K562 (cell line): Measurements from ENCODE around the gene TMEM117. TPM values are rescaled to one million over a fixed set of nuclear protein-coding genes. Genes with fewer than 3 reads are reported as not detected.

Source experiments
- ATAC-seq: fragments of 200-7000 bp; cut with Tn5 transposase; 3 replicates; pipeline ENCODE4 v1.9.1; 2020; ENCODE audit warnings: moderate library complexity
- BruUV-seq: library from RNA; stranded (reverse); fragments of 400-500 nt; replicated peaks from 2 replicates; lab custom pipeline; 2021; lab: Mats Ljungman, UMichigan
- CTCF ChIA-PET: fragments of 300-600 bp; formaldehyde crosslinking; extraction: SDS; loops from one replicate; lab custom pipeline; 2021; ENCODE audit warnings: low intra/inter-chr PET ratio; lab: Yijun Ruan, JAX
- POLR2A ChIA-PET: fragments of 300-600, 350-650 bp; sonication (Branson Sonifier 250); formaldehyde crosslinking; extraction: SDS; loops from one replicate; lab custom pipeline; 2021; ENCODE audit warnings: antibody characterized with exemption, inconsistent platforms; lab: Yijun Ruan, JAX
- DNase-seq, 4 experiments: peaks; one replicate each; pipeline versions ENCODE4 v3.0.0 to v3.0.0-alpha.2; 2011 to 2018; ENCODE audit warnings: low spot score in 3 of 4, mixed read lengths in 3 of 4; ENCODE audit errors: extremely low read depth in 1 of 4
- FAIRE-seq: peaks from 2 replicates; lab custom pipeline; 2011; peaks lifted over from hg19 to GRCh38; lab: Jason Lieb, UNC
- H2AFZ ChIP-seq: 2 replicates; pipeline ENCODE4 v1.6.0; 2011; ENCODE audit warnings: low read depth, low read length, control low read depth, inconsistent platforms
- H3K27ac ChIP-seq: fragments of 200-600 bp; 3 replicates; pipeline ENCODE4 v1.8.0; 2011; ENCODE audit warnings: low read depth, mild to moderate bottlenecking, control low read depth, inconsistent platforms, low read length, moderate library complexity, mixed read lengths; ENCODE audit errors: extremely low read depth
- H3K27me3 ChIP-seq, 2 experiments: fragments of 300-600 bp in 1 of 2; 2 replicates in 1 of 2; 3 replicates in 1 of 2; pipeline versions ENCODE4 v1.6.0 to v1.8.0; 2011; ENCODE audit warnings: inconsistent platforms in 2 of 2, low read length in 2 of 2, mild to moderate bottlenecking in 1 of 2, mixed read lengths in 1 of 2, moderate library complexity in 1 of 2; ENCODE audit not compliant: control insufficient read depth in 2 of 2, insufficient read depth in 2 of 2
- H3K36me3 ChIP-seq: fragments of 300-600 bp; 3 replicates; pipeline ENCODE4 v1.8.0; 2011; ENCODE audit warnings: mild to moderate bottlenecking, low read length, inconsistent platforms; ENCODE audit not compliant: control insufficient read depth, insufficient read depth
- H3K4me1 ChIP-seq, 2 experiments: fragments of 200-600 bp in 1 of 2; replicated peaks in 1 of 2; 2 replicates in 1 of 2; 3 replicates in 1 of 2; pipeline versions ENCODE4 v1.5.1 to v1.8.0; 2011; ENCODE audit warnings: inconsistent platforms in 2 of 2, low read length in 2 of 2, mild to moderate bottlenecking in 1 of 2, mixed read lengths in 1 of 2, moderate library complexity in 1 of 2; ENCODE audit not compliant: control insufficient read depth in 2 of 2, insufficient read depth in 2 of 2
- H3K4me2 ChIP-seq: 2 replicates; pipeline ENCODE4 v1.6.1; 2011; ENCODE audit warnings: low read length, control low read depth, inconsistent platforms, mixed read lengths; ENCODE audit not compliant: insufficient read depth
- H3K4me3 ChIP-seq: fragments of 200-600 bp; sonication (generic), shearing (Covaris generic); 2 replicates; pipeline ENCODE4 v1.5.1; 2016; ENCODE audit warnings: control low read depth, inconsistent platforms
- H3K79me2 ChIP-seq: fragments of 200-600 bp; 3 replicates; pipeline ENCODE4 v1.8.0; 2011; ENCODE audit warnings: low read length, inconsistent platforms; ENCODE audit not compliant: control insufficient read depth, insufficient read depth
- H3K9ac ChIP-seq, 2 experiments: 2 replicates each; pipeline versions ENCODE4 v1.6.0 to v1.6.1; 2011; ENCODE audit warnings: low read depth in 2 of 2, low read length in 2 of 2, control low read depth in 1 of 2, inconsistent platforms in 1 of 2, mild to moderate bottlenecking in 1 of 2, mixed read lengths in 1 of 2; ENCODE audit not compliant: insufficient read depth in 1 of 2
- H3K9me1 ChIP-seq: one replicate; pipeline ENCODE4 v1.6.0; 2011; ENCODE audit warnings: inconsistent platforms, mild to moderate bottlenecking, low read length, moderate library complexity; ENCODE audit not compliant: control insufficient read depth, insufficient read depth
- H3K9me3 ChIP-seq: replicated peaks from 2 replicates; pipeline ENCODE4 v1.5.1; 2011; ENCODE audit warnings: low read depth, low read length, inconsistent platforms; ENCODE audit not compliant: control insufficient read depth, insufficient read depth
- H4K20me1 ChIP-seq: replicated peaks from 2 replicates; pipeline ENCODE4 v1.6.1; 2011; ENCODE audit warnings: low read length, inconsistent platforms, mixed read lengths; ENCODE audit not compliant: control insufficient read depth, insufficient read depth
- NUFIP1 ChIP-seq: fragments of 450-650 bp; IDR thresholded peaks from 2 replicates; pipeline ENCODE4 v1.6.1; 2018; ENCODE audit not compliant: partially characterized antibody
- PYGO2 ChIP-seq: fragments of 450-650 bp; IDR thresholded peaks from 2 replicates; pipeline ENCODE4 v1.6.1; 2016; ENCODE audit warnings: mild to moderate bottlenecking, missing genetic modification characterization, moderate library complexity, missing compliant biosample characterization
- RAD21 ChIP-seq, 2 experiments: fragments of 250-450 bp in 1 of 2; fragments of 450-650 bp in 1 of 2; sonication (Bioruptor Pico) in 1 of 2; formaldehyde crosslinking in 1 of 2; IDR thresholded peaks in 1 of 2; conservative IDR thresholded peaks in 1 of 2; 2 replicates each; pipeline versions ENCODE4 v1.4.0 to v1.8.0; 2020 to 2022; ENCODE audit warnings: mild to moderate bottlenecking in 2 of 2, moderate library complexity in 1 of 2
- ZNF584 ChIP-seq: fragments of 200-800 bp; sonication (Bioruptor generic); IDR thresholded peaks from 2 replicates; pipeline ENCODE4 v1.6.1; 2016; ENCODE audit warnings: low read depth, mild to moderate bottlenecking, missing genetic modification characterization, missing compliant biosample characterization
- ZNF75A ChIP-seq: fragments of 450-650 bp; formaldehyde crosslinking; IDR thresholded peaks from 2 replicates; pipeline ENCODE4 v1.4.0; 2020; ENCODE audit warnings: mild to moderate bottlenecking
- ZNF830 ChIP-seq: fragments of 250-450 bp; sonication (Bioruptor Pico); IDR thresholded peaks from 2 replicates; pipeline ENCODE4 v1.5.0; 2021; ENCODE audit warnings: mild to moderate bottlenecking
- WGBS: fragments of 100-300 bp; shearing (Covaris generic); methylation state at CpG from one replicate; pipeline ENCODE4 v1.1.6; 2016; ENCODE audit warnings: low coverage, mixed read lengths; ENCODE audit not compliant: insufficient coverage; ENCODE audit errors: missing lambda C conversion rate; 5-methylcytosine and 5-hydroxymethylcytosine counted together
- in situ Hi-C: fragments of 300-500 bp; cut with MboI; formaldehyde crosslinking; loops from 4 replicates; pipeline ENCODE4 v1.15.0; 2018; ENCODE audit warnings: inconsistent platforms, mixed read lengths
- intact Hi-C: fragments of 100-400 bp; cut with micrococcal nuclease; formaldehyde crosslinking; loops from 2 replicates; pipeline ENCODE4 v1.14.2; 2022
- polyA plus RNA-seq, 8 experiments: library from polyadenylated mRNA; depleted of rRNA in 4 of 8; stranded (reverse) in 5 of 8; unstranded in 3 of 8; fragments of >200 nt; fragmentation: Nextera tagmentation in 2 of 8; fragmentation: Illumina TruSeq in 1 of 8; extraction: Ambion mirVana in 2 of 8; extraction: Trizol in 1 of 8; gene quantifications; 2 replicates each; pipeline versions ENCODE4 v1.2.1 to v1.2.3, GENCODE V29; 2011 to 2014; ENCODE audit warnings: inconsistent platforms in 1 of 8, missing spikeins in 1 of 8
- total RNA-seq, 7 experiments: library from RNA; depleted of rRNA in 6 of 7; stranded (reverse); fragments of >200 nt in 6 of 7; fragmentation: Illumina TruSeq in 2 of 7; extraction: Trizol in 2 of 7; gene quantifications; 2 replicates each; pipeline versions ENCODE4 v1.2.1 to v1.2.3, GENCODE V29; 2011 to 2021; ENCODE audit warnings: low replicate concordance in 1 of 7
- TF ChIP-seq, protein P1 (sequence below): fragments of 450-650 bp; IDR thresholded peaks from 2 replicates; pipeline ENCODE4 v1.6.1; 2017; ENCODE audit warnings: antibody characterized with exemption
- TF ChIP-seq, protein P2 (sequence below): fragments of 200-800 bp; sonication (Bioruptor generic); IDR thresholded peaks from 2 replicates; pipeline ENCODE4 v1.6.1; 2016; ENCODE audit warnings: missing genetic modification characterization, missing compliant biosample characterization

Gene TMEM117
- total and polyA plus RNA-seq, 9 of the 15 experiments (the other 6 are each of a cell fraction or from before 2014, with no cell fraction given): 0.31 to 2.8 (median 1.0) TPM

GRCh38 chr12:44127966-44128710 is 292.3 kb downstream of the TMEM117 start:
- WGBS: 0% methylated on average over 1 of the region's 1 CpG
- Histone ChIP-seq H3K79me2 (no peaks in the 10 kb centered on the region), H4K20me1 (no peaks in the 10 kb centered on the region), H3K27me3 (no peaks in the 10 kb centered on the region), H3K9me3 (no peaks in the 10 kb centered on the region), H3K27ac (no peak overlapping the region), H3K9me1 (no peaks in the 10 kb centered on the region), H3K4me2 (no peak overlapping the region), H3K4me1 (no peaks in the 10 kb centered on the region), H3K36me3 (no peaks in the 10 kb centered on the region), H2AFZ (no peak overlapping the region), H3K4me3 (no peak overlapping the region), H3K9ac (no peak overlapping the region)
- DNase-seq (no peak), FAIRE-seq (no peak), ATAC-seq (no peak)
- ChIA-PET POLR2A (no interaction called here), CTCF (no interaction called here)
- intact Hi-C loops: no loop called here
- BruUV-seq: no TSS peak
- in situ Hi-C loops: no loop called here
- no peak for TF ChIP-seq PYGO2 (tag)
- TF ChIP-seq, protein P1, sequence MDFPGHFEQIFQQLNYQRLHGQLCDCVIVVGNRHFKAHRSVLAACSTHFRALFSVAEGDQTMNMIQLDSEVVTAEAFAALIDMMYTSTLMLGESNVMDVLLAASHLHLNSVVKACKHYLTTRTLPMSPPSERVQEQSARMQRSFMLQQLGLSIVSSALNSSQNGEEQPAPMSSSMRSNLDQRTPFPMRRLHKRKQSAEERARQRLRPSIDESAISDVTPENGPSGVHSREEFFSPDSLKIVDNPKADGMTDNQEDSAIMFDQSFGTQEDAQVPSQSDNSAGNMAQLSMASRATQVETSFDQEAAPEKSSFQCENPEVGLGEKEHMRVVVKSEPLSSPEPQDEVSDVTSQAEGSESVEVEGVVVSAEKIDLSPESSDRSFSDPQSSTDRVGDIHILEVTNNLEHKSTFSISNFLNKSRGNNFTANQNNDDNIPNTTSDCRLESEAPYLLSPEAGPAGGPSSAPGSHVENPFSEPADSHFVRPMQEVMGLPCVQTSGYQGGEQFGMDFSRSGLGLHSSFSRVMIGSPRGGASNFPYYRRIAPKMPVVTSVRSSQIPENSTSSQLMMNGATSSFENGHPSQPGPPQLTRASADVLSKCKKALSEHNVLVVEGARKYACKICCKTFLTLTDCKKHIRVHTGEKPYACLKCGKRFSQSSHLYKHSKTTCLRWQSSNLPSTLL: no peak
- TF ChIP-seq RAD21 (CRISPR knock-in tag; conservative IDR thresholded peaks at IDR 0.05 in 1 of 2, IDR thresholded peaks at IDR 0.05 in 1 of 2): no peak
- TF ChIP-seq ZNF75A (CRISPR knock-in tag): no peak
- no peak for TF ChIP-seq NUFIP1
- TF ChIP-seq ZNF584 (CRISPR knock-in tag): no peak
- TF ChIP-seq ZNF830: no peak
- TF ChIP-seq, protein P2, sequence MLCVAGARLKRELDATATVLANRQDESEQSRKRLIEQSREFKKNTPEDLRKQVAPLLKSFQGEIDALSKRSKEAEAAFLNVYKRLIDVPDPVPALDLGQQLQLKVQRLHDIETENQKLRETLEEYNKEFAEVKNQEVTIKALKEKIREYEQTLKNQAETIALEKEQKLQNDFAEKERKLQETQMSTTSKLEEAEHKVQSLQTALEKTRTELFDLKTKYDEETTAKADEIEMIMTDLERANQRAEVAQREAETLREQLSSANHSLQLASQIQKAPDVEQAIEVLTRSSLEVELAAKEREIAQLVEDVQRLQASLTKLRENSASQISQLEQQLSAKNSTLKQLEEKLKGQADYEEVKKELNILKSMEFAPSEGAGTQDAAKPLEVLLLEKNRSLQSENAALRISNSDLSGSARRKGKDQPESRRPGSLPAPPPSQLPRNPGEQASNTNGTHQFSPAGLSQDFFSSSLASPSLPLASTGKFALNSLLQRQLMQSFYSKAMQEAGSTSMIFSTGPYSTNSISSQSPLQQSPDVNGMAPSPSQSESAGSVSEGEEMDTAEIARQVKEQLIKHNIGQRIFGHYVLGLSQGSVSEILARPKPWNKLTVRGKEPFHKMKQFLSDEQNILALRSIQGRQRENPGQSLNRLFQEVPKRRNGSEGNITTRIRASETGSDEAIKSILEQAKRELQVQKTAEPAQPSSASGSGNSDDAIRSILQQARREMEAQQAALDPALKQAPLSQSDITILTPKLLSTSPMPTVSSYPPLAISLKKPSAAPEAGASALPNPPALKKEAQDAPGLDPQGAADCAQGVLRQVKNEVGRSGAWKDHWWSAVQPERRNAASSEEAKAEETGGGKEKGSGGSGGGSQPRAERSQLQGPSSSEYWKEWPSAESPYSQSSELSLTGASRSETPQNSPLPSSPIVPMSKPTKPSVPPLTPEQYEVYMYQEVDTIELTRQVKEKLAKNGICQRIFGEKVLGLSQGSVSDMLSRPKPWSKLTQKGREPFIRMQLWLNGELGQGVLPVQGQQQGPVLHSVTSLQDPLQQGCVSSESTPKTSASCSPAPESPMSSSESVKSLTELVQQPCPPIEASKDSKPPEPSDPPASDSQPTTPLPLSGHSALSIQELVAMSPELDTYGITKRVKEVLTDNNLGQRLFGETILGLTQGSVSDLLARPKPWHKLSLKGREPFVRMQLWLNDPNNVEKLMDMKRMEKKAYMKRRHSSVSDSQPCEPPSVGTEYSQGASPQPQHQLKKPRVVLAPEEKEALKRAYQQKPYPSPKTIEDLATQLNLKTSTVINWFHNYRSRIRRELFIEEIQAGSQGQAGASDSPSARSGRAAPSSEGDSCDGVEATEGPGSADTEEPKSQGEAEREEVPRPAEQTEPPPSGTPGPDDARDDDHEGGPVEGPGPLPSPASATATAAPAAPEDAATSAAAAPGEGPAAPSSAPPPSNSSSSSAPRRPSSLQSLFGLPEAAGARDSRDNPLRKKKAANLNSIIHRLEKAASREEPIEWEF (CRISPR knock-in tag): no peak
